ENCODE measurements around the gene CABP4.

The CABP4 gene

GRCh38 chr11:67438158-67438902 is 16.8 kb upstream of the CABP4 start:
- no peak overlapping the region for H3K4me3 ChIP-seq (ENCODE audit: low read depth, low read length)
- H3K36me3 ChIP-seq (ENCODE audit: control insufficient read depth, insufficient read depth, low read length), result peaks cover 64% of the 10 kb centered on the region
- peak overlapping the region; percentile 70 for H3K9ac ChIP-seq (ENCODE audit: low read length)
- H3K9me3 ChIP-seq (ENCODE audit: control insufficient read depth, insufficient read depth, low read depth, low read length), result no peaks in the 10 kb centered on the region
- H3K27me3 ChIP-seq (ENCODE audit: control insufficient read depth, insufficient read depth, low read length), result no peaks in the 10 kb centered on the region
- H3K4me1 ChIP-seq (ENCODE audit: control insufficient read depth, insufficient read depth, low read length), result peaks cover 25% of the 10 kb centered on the region
- H3K27ac ChIP-seq (ENCODE audit: low read depth, low read length), result no peak overlapping the region

GRCh38 chr11:67439321-67440228 is 15.6 kb upstream of the CABP4 start:
- H3K4me3 ChIP-seq (ENCODE audit: low read depth, low read length), result no peak overlapping the region
- peaks cover 25% of the 10 kb centered on the region for H3K4me1 ChIP-seq (ENCODE audit: control insufficient read depth, insufficient read depth, low read length)
- no peak overlapping the region for H3K27ac ChIP-seq (ENCODE audit: low read depth, low read length)

DNA sequence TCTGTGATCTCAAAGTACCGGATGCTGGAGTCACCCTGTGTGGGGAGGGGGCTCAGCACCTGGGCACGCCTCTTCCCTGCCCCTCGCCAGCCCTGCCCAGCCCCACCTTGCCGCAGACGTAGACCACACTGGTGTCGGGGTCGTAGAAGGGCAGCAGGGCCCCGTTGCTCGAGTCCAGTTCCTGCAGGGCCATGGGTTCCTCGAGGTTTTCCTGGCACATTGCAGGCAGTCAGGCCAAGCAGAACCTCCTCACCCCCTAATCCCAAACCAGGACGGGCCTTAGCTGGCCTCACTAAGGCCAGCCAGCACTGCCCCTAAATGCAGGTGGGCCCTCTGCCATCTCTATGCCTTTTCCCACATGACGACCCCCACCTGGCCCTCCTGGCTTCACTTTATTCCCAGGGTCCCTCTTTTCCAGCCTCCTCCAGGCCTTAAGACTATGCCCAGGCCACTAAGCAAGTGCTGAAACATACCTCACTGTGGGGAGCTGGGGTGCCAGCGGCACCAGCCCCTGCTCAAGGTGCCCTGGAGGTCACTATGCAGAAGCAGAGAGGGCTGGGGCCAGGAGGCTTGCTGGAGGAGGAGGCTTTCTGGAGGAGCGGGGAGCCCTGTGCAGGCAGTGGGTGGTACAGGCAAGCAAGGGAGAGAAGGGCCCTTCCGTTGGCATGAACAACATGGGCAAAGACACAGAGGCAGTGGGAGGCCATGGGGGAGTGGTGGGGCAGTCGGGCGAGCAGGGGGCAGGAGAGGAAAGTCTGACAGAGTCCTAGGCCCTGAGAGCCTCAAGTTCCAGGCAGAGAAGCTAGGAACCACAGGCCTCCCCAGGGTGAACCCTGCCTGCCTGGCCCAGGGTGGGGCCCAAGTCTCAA is 14.7 kb upstream of the CABP4 start:
- H3K9ac ChIP-seq (ENCODE audit: low read length), result no peak overlapping the region
- no peak overlapping the region for H3K4me3 ChIP-seq (ENCODE audit: low read depth, low read length)
- H3K27ac ChIP-seq (ENCODE audit: low read depth, low read length), result no peak overlapping the region
- peaks cover 21% of the 10 kb centered on the region for H3K4me1 ChIP-seq (ENCODE audit: control insufficient read depth, insufficient read depth, low read length)
- no peaks in the 10 kb centered on the region for H3K9me3 ChIP-seq (ENCODE audit: control insufficient read depth, insufficient read depth, low read depth, low read length)
- no peaks in the 10 kb centered on the region for H3K27me3 ChIP-seq (ENCODE audit: control insufficient read depth, insufficient read depth, low read length)
- peaks cover 44% of the 10 kb centered on the region for H3K36me3 ChIP-seq (ENCODE audit: control insufficient read depth, insufficient read depth, low read length)

More at GRCh38 chr11:67439321-67440228, 15.6 kb upstream of the CABP4 start:
- peaks cover 52% of the 10 kb centered on the region for H3K36me3 ChIP-seq (ENCODE audit: control insufficient read depth, insufficient read depth, low read length)
- H3K27me3 ChIP-seq (ENCODE audit: control insufficient read depth, insufficient read depth, low read length), result no peaks in the 10 kb centered on the region
- no peaks in the 10 kb centered on the region for H3K9me3 ChIP-seq (ENCODE audit: control insufficient read depth, insufficient read depth, low read depth, low read length)
- no peak overlapping the region for H3K9ac ChIP-seq (ENCODE audit: low read length)

- Histone ChIP-seq H3K36me3 (ENCODE audit: control insufficient read depth, insufficient read depth, low read length) (peaks cover 40% of the 10 kb centered on the region), H3K27ac (ENCODE audit: low read depth, low read length) (no peak overlapping the region), H3K9me3 (ENCODE audit: control insufficient read depth, insufficient read depth, low read depth, low read length) (no peaks in the 10 kb centered on the region), H3K9ac (ENCODE audit: low read length) (no peak overlapping the region), H3K27me3 (ENCODE audit: control insufficient read depth, insufficient read depth, low read length) (no peaks in the 10 kb centered on the region; the same call in 1 of the 2 replicates), H3K4me3 (ENCODE audit: low read depth, low read length) (no peak overlapping the region), H3K4me1 (ENCODE audit: control insufficient read depth, insufficient read depth, low read length) (peaks cover 15% of the 10 kb centered on the region)
Measured at GRCh38 chr11:67441098-67441563, 14.0 kb upstream of the CABP4 start.

- Histone ChIP-seq H3K9ac (ENCODE audit: low read length) (peak overlapping the region; percentile 95), H3K36me3 (ENCODE audit: control insufficient read depth, insufficient read depth, low read length) (peaks cover 40% of the 10 kb centered on the region), H3K4me1 (ENCODE audit: control insufficient read depth, insufficient read depth, low read length) (peaks cover 10% of the 10 kb centered on the region), H3K27me3 (ENCODE audit: control insufficient read depth, insufficient read depth, low read length) (no peaks in the 10 kb centered on the region; the same call in 1 of the 2 replicates), H3K27ac (ENCODE audit: low read depth, low read length) (no peak overlapping the region), H3K9me3 (ENCODE audit: control insufficient read depth, insufficient read depth, low read depth, low read length) (no peaks in the 10 kb centered on the region), H3K4me3 (ENCODE audit: low read depth, low read length) (peak overlapping the region; percentile 90; the same call in 1 of the 2 replicates)
Measured at GRCh38 chr11:67441731-67442351, 13.3 kb upstream of the CABP4 start.

DNA sequence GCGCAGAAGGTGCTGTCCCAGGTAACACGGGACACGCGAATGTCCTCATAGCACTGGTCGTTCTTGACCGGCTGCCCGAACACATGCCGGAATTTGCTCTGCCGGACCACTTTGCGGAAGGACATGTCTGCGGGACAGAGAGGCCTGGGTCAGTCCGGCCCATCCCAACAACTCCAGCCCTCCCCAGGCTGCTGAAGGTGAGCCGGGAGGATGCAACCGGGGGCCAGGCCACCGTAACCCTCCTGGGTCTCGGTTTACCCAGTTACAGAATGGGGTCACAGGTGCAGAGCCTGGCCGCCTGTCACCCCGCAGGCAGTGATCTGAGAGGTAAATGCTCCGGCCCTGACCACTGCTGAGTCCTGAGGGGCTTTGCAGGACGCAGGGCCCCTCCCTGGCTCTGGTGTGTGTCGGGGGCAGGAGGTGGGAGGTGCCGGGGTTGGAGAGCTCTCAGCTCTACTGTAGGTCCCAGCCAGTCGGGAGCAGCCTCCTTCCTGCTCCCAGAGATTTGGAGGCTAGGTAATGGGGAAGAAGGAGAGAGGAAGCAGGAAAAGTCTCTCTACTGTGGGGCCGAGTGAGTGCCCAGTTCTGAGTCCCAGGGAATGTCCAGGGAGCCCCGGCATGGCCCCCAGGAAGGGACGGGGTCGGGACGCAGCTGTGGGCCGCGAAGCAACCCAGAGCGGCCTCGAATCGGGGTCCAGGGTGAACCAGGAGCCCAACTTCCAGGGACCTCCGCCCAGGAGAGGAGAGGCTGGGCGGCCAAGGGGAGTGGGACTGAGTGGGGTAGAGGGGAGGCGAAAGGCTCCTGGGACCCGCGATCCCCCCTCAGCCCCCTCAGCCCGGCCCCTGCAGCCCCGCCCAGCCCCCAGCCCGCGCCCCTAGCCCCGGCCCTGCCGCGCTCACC is 12.4 kb upstream of the CABP4 start:
- peaks cover 2% of the 10 kb centered on the region for H3K4me1 ChIP-seq (ENCODE audit: control insufficient read depth, insufficient read depth, low read length)
- H3K9me3 ChIP-seq (ENCODE audit: control insufficient read depth, insufficient read depth, low read depth, low read length), result no peaks in the 10 kb centered on the region
- no peaks in the 10 kb centered on the region; the same call in 1 of the 2 replicates for H3K27me3 ChIP-seq (ENCODE audit: control insufficient read depth, insufficient read depth, low read length)
- H3K4me3 ChIP-seq (ENCODE audit: low read depth, low read length), result peak overlapping the region; percentile 90
- H3K36me3 ChIP-seq (ENCODE audit: control insufficient read depth, insufficient read depth, low read length), result peaks cover 36% of the 10 kb centered on the region
- peak overlapping the region; percentile 95 for H3K9ac ChIP-seq (ENCODE audit: low read length)
- peak overlapping the region; percentile 73; the same call in 1 of the 2 replicates for H3K27ac ChIP-seq (ENCODE audit: low read depth, low read length)

DNA sequence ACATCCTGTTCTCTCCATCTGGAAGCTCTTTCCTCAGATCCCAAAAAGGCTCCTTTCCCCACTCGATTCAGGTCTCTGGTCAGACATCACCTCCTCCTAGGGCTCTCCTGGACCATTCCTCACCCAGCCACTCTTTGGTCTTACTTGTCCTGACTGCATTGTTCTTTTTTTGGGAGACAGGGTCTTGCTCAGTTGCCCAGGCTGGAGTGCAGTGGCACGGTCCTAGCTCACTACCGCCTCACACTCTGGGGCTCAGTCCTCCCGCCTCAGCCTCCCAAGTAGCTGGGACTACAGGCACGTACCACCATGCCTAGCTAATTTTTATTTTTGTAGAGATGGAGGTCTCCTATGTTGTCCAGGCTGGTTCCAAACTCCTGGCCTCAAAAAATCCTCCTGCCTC is 9.6 kb upstream of the CABP4 start:
- no peaks in the 10 kb centered on the region; the same call in 1 of the 2 replicates for H3K27me3 ChIP-seq (ENCODE audit: control insufficient read depth, insufficient read depth, low read length)
- H3K9me3 ChIP-seq (ENCODE audit: control insufficient read depth, insufficient read depth, low read depth, low read length), result no peaks in the 10 kb centered on the region
- H3K9ac ChIP-seq (ENCODE audit: low read length), result no peak overlapping the region
- peaks cover 16% of the 10 kb centered on the region for H3K36me3 ChIP-seq (ENCODE audit: control insufficient read depth, insufficient read depth, low read length)
- H3K4me1 ChIP-seq (ENCODE audit: control insufficient read depth, insufficient read depth, low read length), result no peaks in the 10 kb centered on the region
- H3K27ac ChIP-seq (ENCODE audit: low read depth, low read length), result no peak overlapping the region
- no peak overlapping the region for H3K4me3 ChIP-seq (ENCODE audit: low read depth, low read length)

- Histone ChIP-seq H3K27ac (ENCODE audit: low read depth, low read length) (no peak overlapping the region), H3K9me3 (ENCODE audit: control insufficient read depth, insufficient read depth, low read depth, low read length) (no peaks in the 10 kb centered on the region), H3K27me3 (ENCODE audit: control insufficient read depth, insufficient read depth, low read length) (no peaks in the 10 kb centered on the region; the same call in 1 of the 2 replicates), H3K36me3 (ENCODE audit: control insufficient read depth, insufficient read depth, low read length) (no peaks in the 10 kb centered on the region), H3K4me3 (ENCODE audit: low read depth, low read length) (no peak overlapping the region), H3K4me1 (ENCODE audit: control insufficient read depth, insufficient read depth, low read length) (no peaks in the 10 kb centered on the region), H3K9ac (ENCODE audit: low read length) (no peak overlapping the region)
Measured at GRCh38 chr11:67448220-67448609, 6.9 kb upstream of the CABP4 start.

GRCh38 chr11:67449116-67449844 is 5.9 kb upstream of the CABP4 start:
- Histone ChIP-seq H3K4me1 (ENCODE audit: control insufficient read depth, insufficient read depth, low read length) (no peaks in the 10 kb centered on the region), H3K4me3 (ENCODE audit: low read depth, low read length) (no peak overlapping the region), H3K9me3 (ENCODE audit: control insufficient read depth, insufficient read depth, low read depth, low read length) (no peaks in the 10 kb centered on the region), H3K27ac (ENCODE audit: low read depth, low read length) (no peak overlapping the region), H3K9ac (ENCODE audit: low read length) (no peak overlapping the region), H3K36me3 (ENCODE audit: control insufficient read depth, insufficient read depth, low read length) (no peaks in the 10 kb centered on the region), H3K27me3 (ENCODE audit: control insufficient read depth, insufficient read depth, low read length) (no peaks in the 10 kb centered on the region; the same call in 1 of the 2 replicates)
